Stimulated activated CD4-positive, alpha-beta T cell treated with anti-CD3 and anti-CD28 coated beads, TNF-alpha, amount 100 ng/mL, for 1 hour (primary cell): ENCODE data around the gene FBXW9.
"Not testable (repeated sequence)": the region's sequence is repeated elsewhere in the genome, so short reads cannot be mapped to it uniquely, and the experiment has no call there.

Experiments used
- DNase-seq, 3 donors: peaks; one replicate each; pipeline ENCODE4 v3.0.0-alpha.2; 2020; ENCODE audit warnings: low read depth in 3 of 3, low spot score in 1 of 3

The FBXW9 gene

DNA sequence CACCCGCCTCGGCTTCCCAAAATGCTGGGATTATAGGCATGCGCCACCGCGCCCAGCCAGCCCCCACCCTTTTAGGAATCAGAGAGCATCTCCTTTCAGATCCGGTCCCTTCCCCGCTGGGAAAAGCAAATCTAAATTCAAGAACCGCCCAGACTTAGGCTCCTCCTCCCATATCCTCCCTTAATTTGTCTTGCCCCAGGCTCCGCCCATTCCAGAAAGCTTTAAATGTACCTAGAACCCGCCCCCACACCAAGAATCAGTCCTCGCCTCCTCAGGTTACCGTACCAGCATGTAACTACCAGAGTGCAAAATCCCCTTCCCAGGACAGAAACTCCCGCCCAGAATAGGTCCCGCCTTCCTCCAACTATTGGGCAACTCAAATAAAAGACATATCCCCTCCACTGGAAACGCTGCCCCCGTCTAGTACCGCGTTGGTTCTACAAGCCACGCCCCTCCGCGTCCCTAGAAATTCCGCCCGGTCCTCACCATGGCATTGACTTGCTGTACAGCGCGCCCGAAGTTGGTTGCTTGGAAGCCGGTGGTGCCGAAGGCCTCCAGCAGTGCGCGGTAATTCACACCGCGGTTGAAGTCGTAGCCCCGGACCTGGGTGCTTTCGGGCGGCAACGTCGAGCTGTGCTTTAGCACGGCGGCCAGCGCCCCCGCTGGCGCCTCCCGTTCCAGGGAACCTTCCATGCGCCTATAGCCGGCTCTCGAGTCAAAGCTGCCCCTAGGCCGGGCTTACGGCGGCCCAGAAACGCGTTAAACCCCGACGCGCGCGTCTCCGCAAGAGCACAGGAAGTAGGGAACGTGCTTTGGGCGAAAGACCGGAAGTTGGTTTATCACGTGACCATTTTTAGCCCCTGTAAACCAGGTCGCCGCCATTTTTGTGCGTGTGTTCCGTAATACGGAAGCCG is 15.1 kb downstream of the FBXW9 start, which contains the start of gene DHPS:
TSS of gene DHPS (minus strand) at position 807 of the 914 bp plus-strand sequence. CDS start at position 693, 114 bp downstream.
- DNase-seq: peak; percentile 74 to 81 (median 76)

DNA sequence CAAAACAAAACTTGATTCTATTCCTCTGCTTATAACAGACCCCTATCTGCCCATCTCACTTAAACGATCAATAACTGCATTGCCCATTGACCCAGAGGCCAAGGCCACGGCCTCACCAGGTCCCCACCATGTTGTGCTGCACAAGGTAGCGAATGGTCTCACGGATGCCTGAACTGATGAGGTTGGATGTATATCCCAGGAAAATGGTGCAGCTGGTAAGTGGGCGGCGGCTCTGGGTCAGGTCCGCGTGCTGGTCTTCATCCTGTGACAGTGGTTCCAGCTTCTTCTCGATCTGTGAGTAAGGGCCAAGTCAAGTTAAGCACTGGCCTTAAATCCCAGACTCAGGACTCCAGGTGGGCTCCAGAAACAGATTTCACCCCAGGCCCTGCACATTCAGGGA is 16.4 kb downstream of the FBXW9 start:
- no peak for DNase-seq

DNA sequence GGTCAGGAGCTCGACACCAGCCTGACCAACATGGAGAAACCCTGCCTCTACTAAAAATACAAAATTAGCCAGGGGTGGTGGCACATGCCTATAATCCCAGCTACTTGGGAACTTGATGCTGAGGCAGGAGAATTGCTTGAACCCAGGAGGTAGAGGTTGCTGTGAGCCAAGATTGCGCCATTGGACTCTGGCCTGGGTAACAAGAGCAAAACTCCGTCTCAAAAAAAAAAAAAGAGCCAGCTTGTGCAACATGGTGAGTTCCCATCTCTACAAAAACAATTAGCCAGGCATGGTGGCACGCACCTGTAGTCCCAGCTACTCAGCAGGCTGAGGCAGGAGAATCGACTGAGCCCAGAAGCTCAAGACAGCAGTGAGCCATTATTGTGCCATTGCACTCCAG is 18.4 kb downstream of the FBXW9 start:
- DNase-seq: not testable (repeated sequence)

DNA sequence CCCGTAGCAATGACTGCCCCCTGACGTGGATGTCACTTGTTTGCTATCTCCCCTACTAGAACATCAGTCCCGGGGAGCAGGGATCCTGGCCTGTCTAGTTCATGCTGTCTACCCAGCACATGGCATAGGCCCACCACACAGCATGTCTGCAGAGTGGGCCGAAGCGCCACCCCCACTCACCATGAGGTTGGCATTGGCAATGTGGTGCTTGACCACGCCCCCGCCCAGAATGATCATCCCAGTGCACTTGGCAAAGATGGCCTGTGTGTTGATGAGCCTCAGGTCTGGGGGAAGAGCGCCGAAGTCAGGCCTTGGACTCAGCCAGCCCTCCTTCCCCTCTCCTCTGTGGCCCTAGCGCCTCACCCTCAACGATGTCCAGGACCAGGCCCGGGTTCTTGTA is 19.5 kb downstream of the FBXW9 start:
- DNase-seq: no peak

DNA sequence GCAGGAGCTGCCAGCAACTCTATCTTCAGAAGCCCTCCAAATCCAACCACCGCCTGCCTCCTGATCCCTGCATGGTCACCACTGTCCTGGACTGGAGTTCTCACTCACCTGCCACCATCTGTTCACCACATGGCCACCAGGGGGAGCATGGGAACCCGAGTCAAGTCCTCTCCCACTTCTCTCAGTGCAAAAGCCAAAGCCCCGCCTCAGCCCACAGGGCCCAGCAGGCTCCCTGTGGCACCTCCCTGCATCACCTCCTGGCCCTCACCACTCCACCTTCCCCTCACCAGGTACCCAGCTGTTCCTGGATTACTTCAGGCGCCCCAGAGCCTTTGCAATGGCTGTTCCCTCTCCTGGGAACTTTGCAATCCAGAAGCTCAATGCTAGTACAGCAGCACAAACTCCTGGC is 20.0 kb downstream of the FBXW9 start:
- DNase-seq: peak; percentile 62 to 82 (median 63)

DNA sequence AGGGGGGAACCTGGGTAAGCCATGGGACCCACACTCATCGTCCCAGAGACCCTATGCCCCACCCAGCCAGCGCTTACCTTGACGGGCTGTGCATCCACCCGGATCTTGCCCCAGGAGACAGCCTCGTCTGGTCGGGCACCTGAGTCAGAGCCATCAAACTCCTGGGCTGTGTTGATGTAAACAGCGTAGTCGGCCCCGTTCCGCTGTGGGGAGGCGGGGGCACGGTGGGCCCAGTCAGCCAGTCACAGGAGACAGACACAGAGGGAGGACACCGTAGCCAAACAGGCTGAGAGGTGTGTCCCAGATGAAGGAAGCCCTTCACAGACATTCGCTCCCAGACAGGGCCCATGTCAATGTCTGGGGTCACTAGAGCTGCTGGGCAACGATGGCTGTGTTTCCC is 20.5 kb downstream of the FBXW9 start:
- no peak for DNase-seq

DNA sequence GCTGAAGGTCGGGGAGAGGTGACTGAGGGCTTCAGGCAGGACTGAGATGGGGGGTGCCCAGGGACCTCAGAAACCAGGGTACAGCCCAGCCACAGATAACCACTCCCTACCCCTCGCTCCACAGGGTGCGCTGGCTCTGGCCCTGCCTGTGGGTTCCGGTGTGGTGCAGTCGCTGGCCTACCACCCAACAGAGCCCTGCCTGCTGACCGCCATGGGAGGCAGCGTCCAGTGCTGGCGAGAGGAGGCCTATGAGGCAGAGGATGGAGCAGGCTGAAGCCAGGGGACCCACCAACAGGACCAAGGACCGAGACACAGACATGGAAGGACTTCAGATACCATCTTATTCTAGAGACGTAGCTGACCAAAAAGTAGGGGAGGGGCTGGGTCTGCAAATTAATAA is 21.0 kb downstream of the FBXW9 start:
- DNase-seq: no peak

DNA sequence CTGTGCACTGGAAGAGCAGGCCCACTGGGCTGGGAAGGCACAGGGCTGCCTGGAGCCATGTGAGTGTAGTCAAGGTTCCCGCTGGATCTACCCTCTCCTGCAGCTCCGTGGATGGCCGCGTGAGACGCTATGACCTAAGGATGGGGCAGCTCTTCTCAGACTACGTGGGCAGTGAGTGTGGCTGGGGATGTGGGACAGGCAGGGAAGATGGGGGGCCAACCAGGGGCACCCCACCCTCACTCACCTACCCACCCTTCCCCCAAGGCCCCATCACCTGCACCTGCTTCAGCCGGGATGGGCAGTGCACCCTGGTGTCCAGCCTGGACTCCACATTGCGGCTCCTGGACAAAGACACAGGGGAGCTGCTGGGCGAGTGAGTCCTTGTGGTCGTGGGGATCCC is 23.7 kb downstream of the FBXW9 start:
- no peak for DNase-seq

DNA sequence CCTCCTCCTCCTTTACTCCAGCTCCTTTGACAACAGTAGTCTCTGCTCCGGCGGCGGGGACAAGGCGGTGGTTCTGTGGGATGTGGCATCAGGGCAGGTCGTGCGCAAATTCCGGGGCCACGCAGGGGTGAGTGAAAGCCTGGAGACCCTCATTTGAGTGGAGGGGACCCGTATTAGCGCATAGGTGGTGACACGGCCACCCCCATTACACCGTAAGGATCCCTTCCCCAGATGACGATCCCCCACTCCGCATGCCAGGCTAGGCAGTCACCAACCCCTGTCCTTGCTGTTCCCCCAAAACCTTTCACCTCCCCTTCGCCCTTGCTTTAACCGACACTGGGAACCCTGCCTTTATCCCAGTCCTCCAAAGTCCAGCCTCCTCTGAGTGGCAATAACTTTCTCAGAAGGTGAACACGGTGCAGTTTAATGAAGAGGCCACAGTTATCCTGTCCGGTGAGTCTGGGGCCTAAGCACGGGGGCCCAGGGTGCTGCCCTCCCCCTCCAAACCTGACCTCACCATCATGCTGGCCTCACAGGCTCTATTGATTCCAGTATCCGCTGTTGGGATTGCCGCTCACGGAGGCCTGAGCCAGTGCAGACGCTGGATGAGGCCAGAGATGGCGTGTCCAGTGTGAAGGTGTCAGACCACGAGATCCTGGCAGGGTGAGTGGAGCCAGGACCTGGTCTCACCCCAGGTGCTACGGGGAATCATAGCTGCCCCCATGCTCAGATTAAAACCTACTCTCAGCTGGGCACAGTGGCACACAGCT is 26.1 kb downstream of the FBXW9 start:
- DNase-seq: no peak

DNA sequence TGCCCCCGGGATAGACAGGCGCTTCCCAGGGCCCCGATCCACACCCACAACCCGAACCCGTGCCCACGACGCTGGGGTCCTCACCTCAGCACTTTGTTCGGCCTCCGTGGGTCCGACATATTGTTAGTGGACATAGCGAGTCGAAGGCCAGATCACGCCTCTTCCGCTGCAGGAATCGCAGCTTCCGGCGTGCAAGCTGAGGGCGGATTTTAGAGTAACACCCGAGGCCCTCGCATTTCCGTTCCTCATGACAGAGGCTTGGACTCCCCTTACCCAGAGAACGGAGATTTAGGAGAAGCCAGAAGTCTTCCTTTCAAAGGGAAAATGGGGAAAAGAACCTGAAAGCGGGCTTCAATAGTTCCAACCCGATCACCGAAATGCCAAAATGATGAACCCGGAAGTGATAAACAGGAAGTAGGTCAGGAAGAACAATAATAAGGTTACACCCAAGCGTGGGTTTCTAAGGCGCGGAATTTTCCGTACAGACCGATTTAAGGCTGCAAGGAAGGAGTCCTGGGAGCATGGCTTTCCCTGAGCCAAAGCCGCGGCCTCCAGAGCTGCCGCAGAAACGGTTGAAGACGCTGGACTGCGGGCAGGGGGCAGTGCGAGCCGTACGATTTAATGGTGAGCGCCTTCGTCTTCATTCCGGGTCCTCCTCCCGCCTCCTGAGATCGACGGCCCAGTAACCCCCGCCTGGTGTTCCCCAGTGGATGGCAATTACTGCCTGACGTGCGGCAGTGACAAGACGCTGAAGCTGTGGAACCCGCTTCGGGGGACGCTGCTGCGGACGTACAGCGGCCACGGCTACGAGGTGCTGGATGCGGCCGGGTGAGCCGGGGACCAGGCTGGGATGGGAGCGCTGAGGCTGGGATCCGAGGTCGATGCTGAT is 26.9 kb downstream of the FBXW9 start:
- peak; percentile 35 to 62 (median 58) for DNase-seq

DNA sequence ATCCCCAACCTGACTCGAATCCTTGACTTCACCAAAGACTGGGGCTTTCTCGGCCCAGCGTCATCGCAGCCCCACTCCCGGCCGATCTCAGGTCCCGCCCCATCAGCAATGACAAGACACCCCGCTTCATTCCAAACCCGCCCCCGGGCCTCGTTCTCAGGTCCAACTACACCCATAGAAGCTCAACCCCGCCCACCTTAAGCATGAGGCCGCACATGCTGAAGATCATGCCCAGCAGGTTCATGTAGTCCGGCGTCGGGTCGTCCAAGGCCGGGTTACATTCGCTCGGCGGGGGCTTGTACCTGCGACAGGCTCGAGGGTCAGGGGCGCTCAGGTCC is 27.5 kb downstream of the FBXW9 start:
- DNase-seq: peak in 2 of 3 donors; percentile 30 to 48

DNA sequence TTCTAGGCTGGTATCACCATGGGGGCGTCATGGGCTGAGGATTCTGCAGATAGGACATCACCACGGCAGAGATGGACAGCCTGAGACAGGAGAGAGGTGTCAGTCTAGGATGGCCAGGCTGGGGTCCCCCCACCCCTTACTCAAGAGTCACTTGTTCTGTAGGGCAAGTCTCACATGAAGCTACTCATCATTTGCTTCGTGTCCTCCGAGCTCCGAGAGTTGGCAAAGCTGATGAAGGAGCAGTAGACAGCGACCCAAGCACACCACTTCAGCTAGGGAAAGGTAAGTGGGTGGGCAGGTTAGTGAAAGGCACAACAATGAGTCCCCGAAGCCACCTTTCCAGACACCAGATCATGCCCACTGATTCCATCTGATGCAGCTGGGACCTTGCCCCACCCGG is 28.1 kb downstream of the FBXW9 start:
- DNase-seq: no peak

DNA sequence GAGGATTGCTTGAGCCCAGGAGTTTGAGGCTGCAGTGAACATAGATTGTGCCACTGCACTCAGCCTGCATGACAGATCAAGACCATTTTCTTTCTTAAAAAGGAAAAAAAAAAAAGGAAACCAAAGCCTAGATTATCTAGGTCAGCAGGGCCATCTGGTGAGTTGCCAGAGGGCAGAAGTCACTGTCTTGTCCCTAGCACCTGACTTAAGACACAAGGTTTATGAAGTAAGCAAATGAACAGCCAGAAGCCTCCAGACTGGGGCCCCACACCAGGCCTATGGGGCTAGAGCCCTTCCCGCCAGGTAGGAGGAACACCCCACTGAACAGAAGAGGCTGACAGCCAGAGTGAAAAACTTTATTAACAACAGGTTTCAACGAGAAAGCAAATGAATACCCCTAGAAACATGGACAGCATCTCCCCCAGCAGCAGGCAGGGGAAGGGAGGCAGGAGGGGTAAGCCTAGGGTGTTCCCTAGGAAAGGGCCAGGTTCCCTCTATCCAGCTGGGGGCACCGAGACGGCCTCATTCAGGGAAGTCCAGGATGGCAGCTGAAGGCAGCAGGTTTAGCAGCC is 28.6 kb downstream of the FBXW9 start:
- DNase-seq: no peak

DNA sequence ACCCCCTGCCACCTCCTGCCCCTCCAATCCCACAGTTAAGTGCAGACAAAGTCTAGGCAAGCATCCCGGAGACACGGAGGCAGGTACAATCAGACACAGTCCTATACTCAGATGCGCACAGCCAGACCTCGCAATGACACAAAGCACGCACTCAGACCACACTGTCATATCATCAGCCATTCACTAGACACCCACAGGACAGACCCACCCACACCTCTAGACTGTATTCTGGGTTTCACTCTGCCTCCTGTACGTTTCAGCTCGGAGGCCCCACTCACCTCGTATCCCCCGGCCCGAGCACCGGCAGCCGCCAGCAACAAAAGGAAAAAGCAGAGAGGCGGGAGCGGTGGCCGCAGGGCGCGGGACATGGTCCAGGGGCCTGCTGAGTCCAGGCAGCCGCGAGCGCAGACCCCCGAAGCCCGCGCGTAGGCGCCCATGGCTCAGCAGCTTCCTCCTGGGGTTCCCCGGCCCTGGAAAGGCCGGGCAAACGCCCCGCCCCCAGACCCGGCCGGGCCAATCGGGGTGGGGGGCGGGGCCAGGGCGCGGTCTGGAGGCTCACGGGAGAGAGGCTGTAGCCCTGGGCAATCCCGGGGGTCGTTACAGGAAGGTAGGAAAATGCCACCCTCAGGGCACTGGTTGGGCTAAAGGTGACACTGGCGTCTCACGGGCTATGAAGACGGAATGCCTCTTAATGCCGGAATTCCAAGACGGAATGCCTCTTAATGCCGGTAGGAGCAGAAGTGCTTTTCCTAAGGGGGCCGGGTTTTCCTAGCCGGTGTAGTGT is 30.0 kb downstream of the FBXW9 start, which contains the start of the genes MAN2B1 and WDR83:
TSS of gene MAN2B1 (minus strand) at position 478 of the 784 bp plus-strand sequence. CDS start at position 437, 41 bp downstream.
TSS of gene WDR83 (plus strand) at position 543 of the 784 bp plus-strand sequence. CDS start 2,984 bp downstream, outside the sequence.
- peak; percentile 45 to 79 (median 58) for DNase-seq

DNA sequence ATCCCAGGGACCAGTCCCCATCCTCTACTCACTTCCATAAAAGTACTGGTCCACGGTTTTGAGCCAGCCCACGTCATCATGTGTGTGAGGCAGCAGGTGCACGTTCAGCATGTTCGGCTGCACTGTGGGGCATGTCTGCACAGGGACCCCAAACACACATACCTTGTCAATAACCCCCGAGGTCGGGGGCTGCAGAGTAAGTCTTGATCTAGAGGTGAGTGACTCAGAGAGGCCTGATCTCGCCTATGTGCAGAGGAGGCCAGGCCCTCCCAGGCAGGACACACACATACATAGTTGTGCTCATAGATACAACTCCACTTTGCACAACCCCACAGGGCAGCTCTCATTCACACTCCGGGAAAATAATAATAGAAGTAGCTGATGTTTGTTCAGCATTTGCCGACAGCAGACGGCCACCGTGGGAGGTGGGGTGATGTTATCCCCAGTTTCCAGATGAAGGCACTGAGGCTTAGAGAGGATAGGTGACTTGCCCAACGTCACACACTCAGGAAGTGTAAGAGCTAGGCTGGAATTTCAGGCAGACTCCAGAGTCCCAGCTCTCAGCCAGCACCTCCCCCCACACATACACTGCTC is 30.7 kb downstream of the FBXW9 start:
- DNase-seq: no peak

DNA sequence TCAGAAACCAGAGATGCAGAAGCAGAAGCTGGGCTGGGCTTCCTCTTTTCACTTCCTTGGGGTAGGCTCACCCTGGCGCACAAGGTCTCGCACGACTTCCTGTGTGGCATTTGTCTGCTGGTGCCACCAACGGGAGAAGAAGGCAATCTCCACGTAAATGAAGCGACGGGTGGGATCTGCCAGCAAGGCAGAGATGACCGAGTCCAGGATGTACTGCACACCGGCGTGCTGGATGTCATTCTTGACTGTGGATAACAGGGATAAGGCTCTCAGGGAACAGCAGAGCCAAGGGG is 31.2 kb downstream of the FBXW9 start:
- no peak for DNase-seq

DNA sequence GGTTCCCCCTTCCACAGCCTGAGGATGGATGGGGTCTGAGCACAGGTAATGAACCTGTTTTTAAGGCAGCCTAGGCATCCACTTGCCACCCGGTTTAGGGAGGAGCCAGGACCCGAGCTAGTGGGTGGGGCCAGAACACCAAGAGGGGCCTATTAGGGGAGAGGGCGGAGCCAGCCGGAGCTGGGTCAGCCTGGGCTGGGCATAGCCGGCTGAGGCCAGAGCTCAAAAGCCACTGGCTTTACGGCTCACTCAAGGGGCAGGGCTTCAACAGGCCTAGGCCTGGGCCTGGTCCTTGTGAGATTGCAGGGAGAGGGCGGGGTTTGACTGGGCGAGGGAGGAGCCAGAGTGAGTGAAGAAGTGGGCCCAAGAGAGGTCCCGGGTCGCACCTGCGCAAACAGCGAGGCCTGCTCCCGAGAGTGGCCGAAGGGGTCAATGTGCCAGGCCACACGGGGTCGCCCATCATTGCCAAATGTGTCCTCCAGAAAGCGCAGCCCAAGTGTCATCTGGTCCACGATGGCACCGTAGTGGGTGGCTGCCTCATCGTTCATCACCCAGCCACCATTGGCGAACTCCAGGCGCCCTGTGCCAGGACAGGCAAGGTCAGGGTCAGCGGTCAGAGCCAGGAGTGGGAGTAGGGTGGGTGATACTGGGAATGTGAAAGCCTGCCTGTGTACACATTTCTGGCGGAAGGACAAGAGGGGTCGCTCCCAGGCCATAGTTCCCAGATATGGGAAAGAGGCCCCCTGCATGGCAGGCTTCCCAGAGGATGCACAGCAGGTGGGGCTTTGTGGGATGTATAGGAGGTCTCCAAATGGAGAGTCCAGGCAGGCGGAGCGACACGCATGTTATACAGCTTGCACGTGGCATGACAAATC is 31.8 kb downstream of the FBXW9 start:
- no peak for DNase-seq

DNA sequence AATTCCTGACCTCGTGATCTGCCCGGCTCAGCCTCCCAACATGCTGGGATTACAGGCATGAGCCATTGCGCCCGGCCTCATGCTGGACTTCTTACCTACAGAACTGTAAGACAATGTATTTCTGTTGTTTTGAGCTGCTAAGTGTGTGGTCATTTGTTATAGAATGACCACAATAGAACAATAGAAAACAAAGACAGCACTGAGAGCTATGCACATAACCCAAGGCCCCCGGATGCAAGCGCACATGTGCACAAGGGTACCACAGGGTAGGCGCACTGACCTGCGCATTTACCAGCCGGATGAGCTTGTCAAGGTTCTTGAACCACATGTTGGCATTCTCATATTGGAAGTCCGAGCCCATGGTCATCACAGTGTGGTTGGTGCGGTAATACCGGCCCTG is 35.5 kb downstream of the FBXW9 start:
- no peak for DNase-seq

DNA sequence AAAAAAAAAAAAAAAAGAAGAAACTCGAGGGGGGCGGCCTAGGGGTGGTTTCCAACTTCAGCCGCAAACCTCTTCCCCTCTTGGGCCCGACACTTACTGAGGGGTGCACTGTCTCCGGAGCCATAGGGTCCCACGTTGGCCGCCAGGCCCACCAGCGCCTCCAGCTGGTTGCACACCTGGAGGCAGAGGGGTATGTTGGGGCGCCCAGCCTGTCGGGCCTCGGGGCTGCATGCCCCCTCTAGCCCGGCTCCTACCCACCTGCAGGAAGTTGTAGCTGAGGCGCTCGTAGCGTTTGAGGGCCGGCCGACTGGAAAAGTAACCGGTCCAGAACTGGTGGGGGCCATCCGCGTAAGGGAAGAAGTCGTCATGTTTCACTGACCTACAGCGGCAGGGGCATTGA is 38.5 kb downstream of the FBXW9 start:
- DNase-seq: no peak
